Kidney (tissue), 14 donors: Measurements from ENCODE around the gene PNPLA5. TPM values are rescaled to one million over a fixed set of nuclear protein-coding genes. Genes with fewer than 3 reads are reported as not detected.

ENCODE experiments used
- DNase-seq, 5 donors: peaks; one replicate each; pipeline ENCODE4 v3.0.0-alpha.2; 2013 to 2020
- FAIRE-seq: peaks from 2 replicates; lab custom pipeline; 2012; peaks lifted over from hg19 to GRCh38; lab: Jason Lieb, UNC
- H3K27ac ChIP-seq, 2 donors: one replicate each; pipeline ENCODE4 v1.7.0; 2013; ENCODE audit warnings: low read depth in 2 of 2, low read length in 2 of 2, inconsistent platforms in 1 of 2
- H3K27me3 ChIP-seq: one replicate; pipeline ENCODE4 v1.7.1; 2013; ENCODE audit warnings: low read length, inconsistent platforms; ENCODE audit not compliant: control insufficient read depth, insufficient read depth
- H3K36me3 ChIP-seq, 3 donors: one replicate each; pipeline versions ENCODE4 v1.7.0 to v1.7.1; 2013; ENCODE audit warnings: low read length in 3 of 3, control low read depth in 1 of 3, inconsistent platforms in 1 of 3; ENCODE audit not compliant: insufficient read depth in 3 of 3, control insufficient read depth in 2 of 3
- H3K4me1 ChIP-seq, 3 donors: one replicate each; pipeline versions ENCODE4 v1.7.0 to v1.7.1; 2013; ENCODE audit warnings: low read length in 3 of 3, inconsistent platforms in 1 of 3, low read depth in 1 of 3; ENCODE audit not compliant: control insufficient read depth in 2 of 3, insufficient read depth in 2 of 3
- H3K4me3 ChIP-seq, 3 donors: one replicate each; pipeline versions ENCODE4 v1.7.0 to v1.8.1; 2013; ENCODE audit warnings: low read length in 3 of 3, control low read depth in 1 of 3, inconsistent platforms in 1 of 3
- H3K9ac ChIP-seq, 3 donors: one replicate each; pipeline versions ENCODE4 v1.7.0 to v1.7.1; 2013; ENCODE audit warnings: low read length in 3 of 3, control low read depth in 1 of 3, inconsistent platforms in 1 of 3
- H3K9me3 ChIP-seq, 3 donors: one replicate each; pipeline versions ENCODE4 v1.7.0 to v1.7.1; 2013; ENCODE audit warnings: low read length in 3 of 3, control low read depth in 1 of 3, inconsistent platforms in 1 of 3; ENCODE audit not compliant: control insufficient read depth in 2 of 3, insufficient read depth in 1 of 3
- CTCF ChIP-seq: IDR thresholded peaks from 3 replicates; pipeline ENCODE4 v1.5.1; 2012; ENCODE audit warnings: mild to moderate bottlenecking, moderate library complexity, borderline replicate concordance; ENCODE audit not compliant: insufficient read depth; ENCODE audit errors: extremely low read depth
- intact Hi-C: fragments of 100-400 bp; cut with DNase I; formaldehyde crosslinking; loops from one replicate; pipeline ENCODE4 v1.11.1; 2022
- polyA plus RNA-seq: library from polyadenylated mRNA; stranded (reverse); fragments of 350-450 nt; fragmentation: Illumina TruSeq; extraction: RNeasy Lipid Tissue Mini Kit (QIAGEN cat#74804); gene quantifications from one replicate; pipeline ENCODE4 v1.2.3, GENCODE V29; 2014; ENCODE audit warnings: low read depth, low replicate concordance; ENCODE audit not compliant: insufficient read depth
- total RNA-seq: library from RNA; stranded (reverse); fragmentation: NEBNext Ultra II Directional; extraction: Animal tissue kit (Norgen Biotek cat#: 25700); gene quantifications from one replicate; pipeline ENCODE4 v1.2.1, GENCODE V29; 2021
- donor health status: control.
- donor health status: control.
- donor health status: control.
- donor health status: control.
- donor health status: control.
- donor health status: DM: yes; HTN: yes; CAD: no.
- donor health status: Normal renal cell carcinoma (clear cell type).

Gene PNPLA5
- total and polyA plus RNA-seq, 2 donors from 2014 or later: not detected

GRCh38 chr22:43892183-43892894 is 526 bp upstream of the PNPLA5 start:
- no peak overlapping the region for H3K27ac ChIP-seq
- no peaks in the 10 kb centered on the region for H3K36me3 ChIP-seq
- no peak for FAIRE-seq
- DNase-seq: peak in 1 of 5 donors; percentile 2
- TF ChIP-seq CTCF: no peak
- H3K4me1 ChIP-seq: peaks cover 0 to 2% (median 0%) of the 10 kb centered on the region in 3 donors
- H3K9me3 ChIP-seq: no peaks in the 10 kb centered on the region
- no peak overlapping the region for H3K4me3 ChIP-seq
- peaks cover 19% of the 10 kb centered on the region for H3K27me3 ChIP-seq
- intact Hi-C loops: no loop called here
- H3K9ac ChIP-seq: no peak overlapping the region

GRCh38 chr22:43890901-43891331 is 897 bp downstream of the PNPLA5 start:
- Histone ChIP-seq H3K9me3 (no peaks in the 10 kb centered on the region), H3K4me3 (no peak overlapping the region), H3K36me3 (no peaks in the 10 kb centered on the region), H3K27me3 (peaks cover 19% of the 10 kb centered on the region), H3K4me1 (peaks cover 0 to 2% (median 0%) of the 10 kb centered on the region in 3 donors), H3K27ac (no peak overlapping the region), H3K9ac (no peak overlapping the region)
- intact Hi-C loops: no loop called here
- no peak for TF ChIP-seq CTCF
- peak in 2 of 5 donors; percentile 39 to 64 for DNase-seq
- FAIRE-seq: no peak

GRCh38 chr22:43889860-43890253 is 2.0 kb downstream of the PNPLA5 start:
- Histone ChIP-seq H3K9ac (no peak overlapping the region), H3K27ac (no peak overlapping the region), H3K36me3 (no peaks in the 10 kb centered on the region), H3K4me3 (no peak overlapping the region), H3K9me3 (no peaks in the 10 kb centered on the region), H3K4me1 (peaks cover 0 to 2% (median 0%) of the 10 kb centered on the region in 3 donors), H3K27me3 (peaks cover 19% of the 10 kb centered on the region)
- TF ChIP-seq CTCF: no peak
- FAIRE-seq (no peak), DNase-seq (peak in 1 of 5 donors; percentile 23)
- intact Hi-C loops: no loop called here
